ENCODE measurements around the gene ADAM12.
"Not testable (repeated sequence)": the region's sequence is repeated elsewhere in the genome, so short reads cannot be mapped to it uniquely, and the experiment has no call there.

The ADAM12 gene

DNA sequence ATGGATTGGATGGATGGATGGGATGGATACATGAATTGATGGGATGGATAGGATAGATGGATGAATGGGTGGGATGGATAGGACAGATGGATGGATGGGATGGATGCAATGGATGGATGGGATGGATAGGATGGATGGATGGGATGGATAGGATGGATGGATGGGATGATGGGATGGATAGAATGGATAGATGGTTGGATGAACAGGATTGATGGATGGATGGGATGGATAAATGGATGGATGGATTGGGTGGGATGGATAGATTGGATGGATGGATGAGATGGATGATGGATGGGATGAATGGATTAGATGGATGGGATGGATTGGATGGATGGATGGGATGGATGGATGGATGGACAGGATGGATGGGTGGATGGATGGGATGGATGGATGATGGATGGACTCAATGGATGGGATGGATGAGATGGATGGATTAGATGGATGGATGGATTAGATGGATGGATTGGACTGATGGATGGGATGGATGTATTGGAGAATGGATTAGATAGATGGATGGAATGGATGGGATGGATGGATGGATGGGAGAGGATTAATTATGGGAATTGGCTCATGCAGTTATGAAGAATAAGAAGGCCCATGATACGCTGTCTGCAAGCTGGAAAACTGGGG, 136.4 kb downstream of the ADAM12 start:
- DNase-seq (ENCODE audit: insufficient read length), result no peak
- FAIRE-seq, result no peak
- no peak for TF ChIP-seq POLR2A (IDR thresholded peaks at IDR 0.05; ENCODE audit: low read depth, low read length)
- no peak for TF ChIP-seq POLR2AphosphoS5 (IDR thresholded peaks at IDR 0.05; ENCODE audit: low read depth, low read length)
- no peak for TF ChIP-seq TAF1 (IDR thresholded peaks at IDR 0.05; ENCODE audit: borderline replicate concordance, low read depth, low read length)

DNA sequence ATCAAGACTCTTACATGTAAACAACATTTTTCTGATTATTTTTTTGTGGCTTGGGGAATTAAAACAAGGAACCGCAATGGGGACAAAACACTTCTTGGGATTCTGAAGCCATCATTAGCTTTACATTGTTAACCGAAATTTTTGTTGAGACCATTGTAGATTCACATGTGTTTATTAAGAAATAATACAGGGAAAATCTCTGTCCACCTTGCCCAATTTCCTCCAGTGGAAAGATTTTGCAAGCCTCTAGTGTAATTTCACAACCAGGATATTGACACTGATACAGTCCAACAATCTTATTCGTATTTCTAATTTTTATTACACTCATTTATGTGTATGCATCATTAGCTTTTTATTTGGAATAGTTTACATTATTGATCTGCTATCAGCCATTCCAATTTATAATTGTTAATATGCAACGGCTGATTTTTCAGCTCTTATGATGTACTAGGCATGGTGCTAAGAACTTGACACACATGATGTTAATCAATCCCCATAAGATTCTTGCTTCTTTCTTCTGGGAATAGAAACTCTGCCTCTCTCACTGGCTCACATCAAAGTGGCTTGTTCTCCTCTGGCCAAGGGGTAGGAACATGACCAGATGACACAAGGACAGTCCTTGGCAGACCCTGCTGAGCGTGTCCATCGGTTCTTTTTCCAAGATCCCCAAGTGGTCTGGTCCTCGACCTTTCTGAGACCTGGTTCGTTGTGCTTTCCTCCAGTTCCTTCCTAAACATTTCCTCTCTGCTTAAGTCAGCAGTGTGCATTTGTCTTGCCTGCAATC, 137.6 kb downstream of the ADAM12 start:
- no peak for TF ChIP-seq POLR2A (IDR thresholded peaks at IDR 0.05; ENCODE audit: low read depth, low read length)
- no peak for TF ChIP-seq POLR2AphosphoS5 (IDR thresholded peaks at IDR 0.05; ENCODE audit: low read depth, low read length)
- TF ChIP-seq TAF1 (IDR thresholded peaks at IDR 0.05; ENCODE audit: borderline replicate concordance, low read depth, low read length), result no peak
- DNase-seq (ENCODE audit: insufficient read length) (no peak), FAIRE-seq (no peak)

DNA sequence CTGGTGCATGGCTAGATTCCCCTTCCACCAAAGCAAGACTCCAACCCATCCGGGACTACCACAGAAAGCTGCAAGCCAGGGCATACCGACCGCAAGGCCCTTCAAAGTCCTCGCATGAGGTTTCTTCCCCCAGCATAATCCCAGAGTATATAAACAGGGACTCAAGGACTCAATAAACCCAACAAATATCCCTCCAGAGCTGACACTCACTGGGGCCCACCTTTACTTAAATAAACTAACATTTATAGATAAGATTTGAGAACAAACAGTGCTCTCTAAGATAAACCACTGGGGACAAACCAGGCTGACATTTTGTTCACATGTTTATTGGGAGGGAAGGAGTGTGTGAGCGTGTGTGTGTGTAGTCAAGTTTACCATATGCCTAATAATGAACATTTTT, 138.2 kb downstream of the ADAM12 start:
- TF ChIP-seq POLR2AphosphoS5 (IDR thresholded peaks at IDR 0.05; ENCODE audit: low read depth, low read length), result no peak
- no peak for TF ChIP-seq TAF1 (IDR thresholded peaks at IDR 0.05; ENCODE audit: borderline replicate concordance, low read depth, low read length)
- TF ChIP-seq POLR2A (IDR thresholded peaks at IDR 0.05; ENCODE audit: low read depth, low read length), result no peak
- no peak for FAIRE-seq
- no peak for DNase-seq (ENCODE audit: insufficient read length)

DNA sequence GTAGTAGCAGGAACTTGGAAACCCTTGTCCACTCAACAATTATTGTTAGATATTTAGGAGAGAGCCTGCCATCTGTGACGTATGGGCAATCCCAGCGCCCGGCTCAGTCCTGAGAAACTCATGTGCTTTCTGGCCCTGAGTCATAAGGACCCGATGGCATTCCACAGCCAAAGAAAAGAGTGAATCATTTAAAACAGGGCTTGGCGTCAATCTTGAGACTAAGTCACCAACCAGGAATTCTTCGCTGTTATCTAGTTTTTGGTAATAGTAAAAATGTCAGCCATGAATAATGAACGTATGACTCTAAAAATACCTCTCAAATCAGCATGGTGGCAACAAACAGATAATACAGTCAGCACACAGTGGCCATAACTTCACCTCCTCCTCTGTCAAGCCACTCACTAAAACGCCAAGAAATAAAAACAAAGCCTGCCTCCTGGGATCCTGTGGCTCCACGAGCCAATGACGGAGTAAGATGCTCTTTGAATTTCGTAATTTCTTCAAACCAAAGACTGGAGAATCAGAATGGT, 140.8 kb downstream of the ADAM12 start:
- DNase-seq (ENCODE audit: insufficient read length), result no peak
- no peak for FAIRE-seq
- TF ChIP-seq TAF1 (IDR thresholded peaks at IDR 0.05; ENCODE audit: borderline replicate concordance, low read depth, low read length), result no peak
- TF ChIP-seq POLR2AphosphoS5 (IDR thresholded peaks at IDR 0.05; ENCODE audit: low read depth, low read length), result no peak
- TF ChIP-seq POLR2A (IDR thresholded peaks at IDR 0.05; ENCODE audit: low read depth, low read length), result no peak

DNA sequence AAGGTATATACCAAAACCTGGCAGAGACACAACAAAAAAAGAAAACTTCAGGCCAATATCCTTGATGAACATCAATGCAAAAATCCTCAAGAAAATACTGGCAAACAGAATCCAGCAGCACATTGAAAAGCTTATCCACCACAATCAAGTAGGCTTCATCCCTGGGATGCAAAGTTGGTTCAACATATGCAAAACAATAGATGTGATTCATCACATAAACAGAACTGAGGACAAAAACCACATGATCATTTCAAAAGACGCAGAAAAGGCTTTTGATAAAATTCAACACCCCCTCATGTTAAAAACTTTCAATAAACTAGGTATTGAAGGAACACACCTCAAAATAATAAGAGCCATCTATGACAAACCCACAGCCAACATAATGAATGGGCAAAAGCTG, 141.9 kb downstream of the ADAM12 start:
- not testable (repeated sequence) for DNase-seq (ENCODE audit: insufficient read length); FAIRE-seq

DNA sequence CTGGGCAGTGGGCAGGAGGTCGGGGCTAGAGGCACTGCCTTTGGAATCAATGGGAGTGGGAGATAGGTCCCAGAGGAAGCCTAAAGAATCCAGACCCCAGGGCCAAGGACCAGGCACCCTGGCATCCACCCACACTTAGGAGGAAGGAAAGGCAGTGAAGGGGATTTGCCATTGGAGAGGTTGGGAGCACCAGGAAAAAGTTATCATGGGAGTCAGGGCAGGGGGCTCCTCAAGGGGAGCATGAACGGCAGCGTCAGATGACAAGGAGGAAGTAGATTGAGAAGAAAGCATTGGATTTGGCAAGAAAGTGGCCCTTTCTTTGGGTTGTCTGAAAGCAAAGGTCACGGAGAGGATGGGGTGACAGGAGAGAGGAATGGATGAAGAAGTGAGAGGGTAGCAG, 142.8 kb downstream of the ADAM12 start:
- DNase-seq (ENCODE audit: insufficient read length) (no peak), FAIRE-seq (no peak)
- TF ChIP-seq POLR2AphosphoS5 (IDR thresholded peaks at IDR 0.05; ENCODE audit: low read depth, low read length) (no peak), POLR2A (IDR thresholded peaks at IDR 0.05; ENCODE audit: low read depth, low read length) (no peak), TAF1 (IDR thresholded peaks at IDR 0.05; ENCODE audit: borderline replicate concordance, low read depth, low read length) (no peak)

DNA sequence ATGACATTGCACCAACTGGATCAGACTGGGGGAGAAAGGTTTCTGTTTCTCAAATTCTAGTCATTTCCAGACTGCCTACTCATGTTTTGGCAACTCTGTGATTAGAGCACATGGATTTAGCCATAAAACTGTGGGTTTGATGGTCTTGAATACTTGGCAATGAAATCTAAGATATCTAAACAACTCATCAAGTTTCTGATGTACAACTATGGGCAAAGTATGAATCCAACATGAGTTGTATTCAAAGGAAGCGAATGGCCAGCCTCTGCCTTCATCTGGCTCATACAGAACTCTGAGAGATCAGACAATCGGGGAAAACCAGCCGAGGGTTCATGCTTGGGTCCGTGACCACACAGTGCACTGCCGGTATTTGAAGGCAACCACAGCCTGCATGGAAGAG, 144.3 kb downstream of the ADAM12 start:
- FAIRE-seq, result no peak
- TF ChIP-seq TAF1 (IDR thresholded peaks at IDR 0.05; ENCODE audit: borderline replicate concordance, low read depth, low read length) (no peak), POLR2AphosphoS5 (IDR thresholded peaks at IDR 0.05; ENCODE audit: low read depth, low read length) (no peak), POLR2A (IDR thresholded peaks at IDR 0.05; ENCODE audit: low read depth, low read length) (no peak)

DNA sequence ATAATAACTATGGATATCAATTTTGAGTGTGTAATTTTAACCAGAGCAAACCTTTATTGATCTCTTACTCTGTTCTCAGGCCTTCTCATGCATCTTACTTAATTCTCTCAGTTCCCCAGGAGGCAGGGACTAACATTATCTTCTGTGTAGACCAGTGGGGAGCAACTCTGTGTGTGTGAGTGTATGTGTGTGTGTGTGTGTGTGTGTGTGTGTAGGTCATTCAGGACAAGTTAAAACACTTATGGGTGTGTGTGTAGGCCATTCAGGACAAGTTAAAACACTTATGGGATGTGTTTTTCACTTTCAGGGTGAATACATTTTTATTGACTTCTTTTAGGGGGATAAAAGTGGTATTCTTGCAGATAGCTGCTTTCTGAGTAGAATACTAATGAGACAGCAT, 145.0 kb downstream of the ADAM12 start:
- no peak for DNase-seq (ENCODE audit: insufficient read length)
- TF ChIP-seq POLR2A (IDR thresholded peaks at IDR 0.05; ENCODE audit: low read depth, low read length), result no peak
- no peak for TF ChIP-seq TAF1 (IDR thresholded peaks at IDR 0.05; ENCODE audit: borderline replicate concordance, low read depth, low read length)
- no peak for TF ChIP-seq POLR2AphosphoS5 (IDR thresholded peaks at IDR 0.05; ENCODE audit: low read depth, low read length)
- no peak for FAIRE-seq

More for the DNA sequence above, 144.3 kb downstream of the ADAM12 start:
- DNase-seq (ENCODE audit: insufficient read length), result no peak

DNA sequence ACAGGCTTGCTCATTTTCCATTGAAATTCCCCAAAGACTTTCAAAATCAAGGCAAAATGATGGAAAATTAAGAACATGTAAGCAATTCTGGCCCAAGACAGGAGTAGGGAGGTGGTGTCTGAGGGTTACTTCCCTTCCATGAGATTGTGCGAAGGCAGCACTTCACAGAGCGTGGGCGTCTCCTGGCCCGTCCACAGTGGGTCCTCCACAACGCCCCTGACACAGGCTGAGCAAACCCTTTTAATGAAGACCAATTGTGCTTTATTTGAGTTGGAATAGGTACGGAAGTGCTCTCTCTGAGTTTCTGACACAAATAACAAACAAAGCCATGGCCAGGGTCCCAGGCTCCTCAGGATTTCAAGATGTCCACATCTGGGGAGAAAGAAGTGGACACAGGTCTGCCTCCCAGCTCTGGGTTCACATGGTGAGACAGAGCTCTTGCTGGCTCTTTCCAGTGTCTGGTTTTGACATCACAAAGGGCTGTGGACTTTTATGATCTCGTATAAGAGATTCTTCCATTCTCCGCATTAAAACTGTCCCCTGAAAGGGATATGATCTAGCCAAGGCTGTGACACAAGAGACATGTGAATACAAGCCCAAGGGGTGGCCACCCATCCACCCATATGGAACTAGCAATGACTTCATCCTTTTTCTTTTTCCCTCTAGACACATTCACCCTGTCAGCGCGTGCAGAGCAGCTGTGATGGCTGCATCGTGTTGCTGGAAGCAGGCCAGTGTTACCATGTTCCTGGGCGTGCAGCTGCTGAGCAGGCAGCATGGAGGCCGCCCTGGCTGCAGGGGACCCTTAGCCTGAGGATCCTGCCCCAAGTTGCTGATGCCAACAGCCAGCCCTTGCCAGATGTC, 145.6 kb downstream of the ADAM12 start:
- FAIRE-seq, result no peak
- DNase-seq (ENCODE audit: insufficient read length), result no peak
- TF ChIP-seq POLR2AphosphoS5 (IDR thresholded peaks at IDR 0.05; ENCODE audit: low read depth, low read length) (no peak), POLR2A (IDR thresholded peaks at IDR 0.05; ENCODE audit: low read depth, low read length) (no peak), TAF1 (IDR thresholded peaks at IDR 0.05; ENCODE audit: borderline replicate concordance, low read depth, low read length) (no peak)

DNA sequence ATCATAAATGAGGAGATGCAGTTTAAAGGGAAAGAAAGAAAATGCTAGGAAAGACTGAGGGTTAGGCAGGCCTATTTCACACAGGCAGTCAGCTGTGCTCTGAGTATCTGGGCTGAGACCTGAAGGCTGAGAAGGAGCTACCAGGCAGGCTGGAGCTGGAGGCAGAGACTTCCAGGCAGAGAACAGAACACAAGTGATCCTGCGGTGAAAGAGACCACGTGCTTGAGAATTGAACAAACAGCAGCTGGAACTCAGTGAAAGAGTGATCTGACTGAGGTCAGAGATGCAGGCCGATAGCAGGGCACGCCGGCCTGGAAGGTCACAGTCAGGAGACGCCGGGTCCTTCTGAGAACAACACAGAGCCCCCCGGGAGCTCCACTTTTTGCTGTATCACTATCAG, 147.8 kb downstream of the ADAM12 start:
- no peak for TF ChIP-seq POLR2A (IDR thresholded peaks at IDR 0.05; ENCODE audit: low read depth, low read length)
- TF ChIP-seq POLR2AphosphoS5 (IDR thresholded peaks at IDR 0.05; ENCODE audit: low read depth, low read length), result no peak
- TF ChIP-seq TAF1 (IDR thresholded peaks at IDR 0.05; ENCODE audit: borderline replicate concordance, low read depth, low read length), result no peak
- no peak for FAIRE-seq
- no peak for DNase-seq (ENCODE audit: insufficient read length)

DNA sequence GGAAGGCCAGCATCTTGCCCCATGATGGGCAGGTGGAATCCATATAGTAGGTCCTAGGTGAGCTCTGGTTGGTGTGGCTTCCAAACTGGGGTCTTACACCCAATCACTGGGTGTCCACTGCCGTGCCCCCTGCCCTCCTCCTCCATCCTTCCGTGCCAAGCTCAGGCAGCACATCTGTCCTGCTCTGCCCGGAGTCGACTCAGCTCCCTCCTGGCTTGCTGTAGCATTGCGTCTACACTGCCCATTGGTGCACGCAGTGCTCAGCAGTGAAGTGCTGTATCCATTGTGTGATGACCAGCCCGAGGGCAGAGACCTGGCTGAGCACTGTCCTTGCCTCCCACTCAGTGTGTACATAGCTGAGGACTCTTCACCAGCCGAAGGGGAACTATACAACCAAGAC, 148.4 kb downstream of the ADAM12 start:
- no peak for FAIRE-seq
- TF ChIP-seq POLR2A (IDR thresholded peaks at IDR 0.05; ENCODE audit: low read depth, low read length) (no peak), TAF1 (IDR thresholded peaks at IDR 0.05; ENCODE audit: borderline replicate concordance, low read depth, low read length) (no peak), POLR2AphosphoS5 (IDR thresholded peaks at IDR 0.05; ENCODE audit: low read depth, low read length) (no peak)
- DNase-seq (ENCODE audit: insufficient read length), result no peak
